Measurements from ENCODE around the gene CST9. TPM values are rescaled to one million over a fixed set of nuclear protein-coding genes. Genes with fewer than 3 reads are reported as not detected.

CST9 gene
- total and polyA plus RNA-seq, 10 of the 15 experiments (the other 5 are each of a cell fraction or from before 2014, with no cell fraction given) = not detected

DNA sequence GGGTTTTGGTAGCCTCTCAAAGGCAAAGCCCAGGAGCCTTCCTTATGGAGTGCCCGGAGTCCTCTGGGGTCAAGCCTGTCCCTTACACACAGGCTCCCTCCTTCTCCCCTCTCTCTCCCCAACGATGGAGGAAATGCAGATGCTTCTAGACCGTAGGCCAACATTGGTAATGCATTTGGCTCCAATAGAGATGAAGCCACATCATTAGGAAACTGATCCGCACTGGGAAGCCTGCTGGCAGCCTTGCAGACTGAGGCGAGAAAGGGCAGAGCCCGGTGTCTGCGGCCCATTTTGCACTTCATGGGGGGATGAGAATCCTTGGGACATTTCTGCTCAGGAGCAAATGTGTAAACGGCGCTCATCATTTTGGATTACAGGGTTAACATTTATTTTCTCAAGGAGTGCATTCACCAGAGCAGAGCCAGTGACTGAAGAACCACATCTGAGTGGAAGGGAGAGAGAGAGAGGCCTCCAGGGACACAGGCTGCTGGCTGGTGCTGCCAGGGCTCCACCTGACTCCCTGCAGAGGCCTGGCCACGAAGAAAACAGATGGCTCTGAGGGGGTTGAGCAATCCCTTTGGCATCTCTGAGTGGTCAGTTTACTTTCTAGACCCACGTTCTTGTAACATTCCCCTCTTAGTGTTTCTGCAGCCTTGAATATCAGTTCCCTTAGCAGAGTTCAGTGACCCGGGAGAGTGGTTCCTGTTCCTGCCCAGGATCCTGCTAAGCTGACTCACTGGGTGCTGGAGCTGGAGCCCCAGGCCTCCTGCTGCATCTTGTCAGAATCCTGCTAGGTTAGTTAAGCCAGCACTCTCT is 36.4 kb upstream of the CST9 start:
- ChIA-PET RAD21 (ENCODE audit: unreplicated experiment) (no interaction called here), POLR2A (no interaction called here)

DNA sequence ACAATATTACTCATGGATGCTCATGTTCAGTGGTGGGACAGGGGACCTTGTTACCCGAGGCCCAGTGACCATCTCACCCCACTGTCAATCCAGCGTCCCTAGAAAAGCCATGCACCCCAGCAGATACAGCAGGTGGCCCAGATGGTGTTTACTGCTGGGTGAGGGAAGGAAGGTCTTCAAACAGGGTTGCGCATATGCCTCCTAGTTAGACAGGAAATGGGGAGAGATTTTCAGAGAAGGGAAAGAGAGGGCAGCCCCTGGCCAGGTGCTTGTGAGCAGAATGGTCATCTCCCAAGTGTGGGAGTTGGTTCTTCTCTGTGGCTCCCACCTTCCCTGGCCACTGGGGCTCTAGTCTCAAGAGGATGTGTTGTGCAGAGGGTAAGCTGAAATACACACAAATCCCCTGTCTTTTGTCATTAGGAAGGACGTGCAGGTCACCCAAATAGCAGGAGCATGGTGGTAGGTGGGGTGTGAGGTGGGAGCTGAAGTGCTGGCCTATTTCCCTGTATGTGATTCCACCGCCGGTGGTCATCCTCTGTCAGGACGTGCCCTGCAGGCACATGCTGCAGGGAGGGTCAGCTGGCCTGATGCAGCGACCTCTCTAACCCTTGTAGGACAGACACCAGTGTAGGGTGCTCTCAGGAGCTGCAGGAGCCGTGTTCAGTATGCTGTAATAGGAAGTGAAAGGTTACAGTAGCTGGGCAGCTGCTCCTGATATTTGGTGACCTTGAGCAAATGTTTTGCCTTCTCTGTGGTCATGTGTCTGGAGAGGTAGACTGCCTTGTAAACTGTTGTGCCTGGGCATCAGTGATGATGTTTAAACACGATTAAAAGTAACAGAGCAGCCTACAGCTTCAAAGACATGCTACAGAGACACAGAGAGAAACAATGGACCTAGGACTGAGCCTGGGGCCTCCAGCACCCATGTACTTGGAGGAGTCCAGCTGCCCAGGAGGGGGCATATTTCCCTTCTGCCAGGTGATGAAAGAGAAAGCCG is 35.3 kb upstream of the CST9 start:
- H3K9ac ChIP-seq (ENCODE audit: control insufficient read depth, insufficient read depth, low read length) = no peak overlapping the region
- no peaks in the 10 kb centered on the region for H3K36me3 ChIP-seq (ENCODE audit: control insufficient read depth in 2 of 2, insufficient read depth in 2 of 2, low read length in 1 of 2)
- ChIA-PET CTCF (no interaction called here), POLR2A (no interaction called here), RAD21 (ENCODE audit: unreplicated experiment) (no interaction called here), SMC1A (ENCODE audit: uncharacterized antibody, unreplicated experiment) (no interaction called here)
- TF ChIP-seq RUNX3 (IDR thresholded peaks at IDR 0.05; ENCODE audit: low read length) (peak; percentile 7; the same call in 1 of the 2 replicates), ZZZ3 (IDR thresholded peaks at IDR 0.05; ENCODE audit: control insufficient read depth, insufficient read length, low read depth) (no peak), HDGF (IDR thresholded peaks at IDR 0.05) (no peak), NFIC (IDR thresholded peaks at IDR 0.05; ENCODE audit: low read depth, low read length) (no peak), SPI1 (IDR thresholded peaks at IDR 0.05; ENCODE audit: borderline replicate concordance, insufficient read depth, low read depth, low read length) (0 out of 2 replicates have a peak, but pooled peaks have one; percentile 13)
- H3K9me3 ChIP-seq (replicated peaks; ENCODE audit: control insufficient read depth, insufficient read depth, low read length) = no peaks in the 10 kb centered on the region; the same call in 1 of the 3 replicates
- intact Hi-C loops (cut with micrococcal nuclease; ENCODE audit: unreplicated experiment) (no loop called here), in situ Hi-C loops (cut with MboI) (no loop called here)
- H3K27ac ChIP-seq (ENCODE audit: control insufficient read depth, insufficient read depth) = no peak overlapping the region
- no peak overlapping the region for H2AFZ ChIP-seq (ENCODE audit: control insufficient read depth, low read depth, low read length)
- ATAC-seq = peak; percentile 8; the same call in 1 of the 3 replicates
- H4K20me1 ChIP-seq (ENCODE audit: control insufficient read depth, insufficient read depth) = no peaks in the 10 kb centered on the region
- no peak for FAIRE-seq
- WGBS (ENCODE audit: insufficient coverage, insufficient replicate concordance, low lambda C conversion rate, missing lambda C conversion rate) = 23% methylated on average over 11 of the region's 11 CpGs
- peak overlapping the region; percentile 12; the same call in 1 of the 2 replicates for H3K4me2 ChIP-seq (ENCODE audit: control insufficient read depth, insufficient read depth)
- DNase-seq (ENCODE audit: low read depth, low spot score) = no peak
- H3K4me1 ChIP-seq (ENCODE audit: control insufficient read depth, insufficient read depth, low read length) = peaks cover 43% of the 10 kb centered on the region
- no peak overlapping the region for H3K4me3 ChIP-seq
- H3K27me3 ChIP-seq (replicated peaks in 1 of 2; ENCODE audit: control insufficient read depth in 2 of 2, insufficient read depth in 2 of 2, low read length in 1 of 2) = no peaks in the 10 kb centered on the region
- H3K79me2 ChIP-seq (ENCODE audit: control insufficient read depth, insufficient read depth, low read length) = no peaks in the 10 kb centered on the region
- BruUV-seq (replicated peaks) = no TSS peak

More for the DNA sequence above, 36.4 kb upstream of the CST9 start:
- WGBS (ENCODE audit: insufficient coverage, insufficient replicate concordance, low lambda C conversion rate, missing lambda C conversion rate) = 63% methylated on average over 12 of the region's 12 CpGs
- BruUV-seq (replicated peaks) = no TSS peak
- ATAC-seq (no peak), DNase-seq (ENCODE audit: low read depth, low spot score) (no peak), FAIRE-seq (no peak)
- in situ Hi-C loops (cut with MboI) (no loop called here), intact Hi-C loops (cut with micrococcal nuclease; ENCODE audit: unreplicated experiment) (no loop called here)
- CTCF ChIA-PET = interaction anchor here (1.2 kb wide), 1 partner anchor 225 kb away, joined by 3 read pairs; no protein-coding TSS in a partner anchor
- no peak for TF ChIP-seq SRF (IDR thresholded peaks at IDR 0.05; ENCODE audit: low read depth in 2 of 2, low read length in 2 of 2)
- SMC1A ChIA-PET (ENCODE audit: uncharacterized antibody, unreplicated experiment) = no interaction called here
- H3K27ac ChIP-seq (ENCODE audit: control insufficient read depth, insufficient read depth) = no peak overlapping the region
- no peak overlapping the region for H3K4me3 ChIP-seq
- no peak overlapping the region for H3K4me2 ChIP-seq (ENCODE audit: control insufficient read depth, insufficient read depth)
- H2AFZ ChIP-seq (ENCODE audit: control insufficient read depth, low read depth, low read length) = no peak overlapping the region; the same call in 1 of the 2 replicates
- no peak overlapping the region for H3K9ac ChIP-seq (ENCODE audit: control insufficient read depth, insufficient read depth, low read length)
- H3K36me3 ChIP-seq (ENCODE audit: control insufficient read depth in 2 of 2, insufficient read depth in 2 of 2, low read length in 1 of 2) = no peaks in the 10 kb centered on the region
- H3K79me2 ChIP-seq (ENCODE audit: control insufficient read depth, insufficient read depth, low read length) = no peaks in the 10 kb centered on the region
- H4K20me1 ChIP-seq (ENCODE audit: control insufficient read depth, insufficient read depth) = no peaks in the 10 kb centered on the region
- H3K9me3 ChIP-seq (replicated peaks; ENCODE audit: control insufficient read depth, insufficient read depth, low read length) = no peaks in the 10 kb centered on the region; the same call in 1 of the 3 replicates
- no peaks in the 10 kb centered on the region for H3K27me3 ChIP-seq (replicated peaks in 1 of 2; ENCODE audit: control insufficient read depth in 2 of 2, insufficient read depth in 2 of 2, low read length in 1 of 2)
- H3K4me1 ChIP-seq (ENCODE audit: control insufficient read depth, insufficient read depth, low read length) = peaks cover 44% of the 10 kb centered on the region
